NK-92 treated with Interleukin-12 subunit alpha and Interleukin-12 subunit beta, amount 100 ng/mL, for 24 hours (cell line): Measurements from ENCODE around the gene GLS.

Source experiments
- DNase-seq: peaks from one replicate; lab custom pipeline; 2025; lab: John Stamatoyannopoulos, UW

Gene GLS

DNA sequence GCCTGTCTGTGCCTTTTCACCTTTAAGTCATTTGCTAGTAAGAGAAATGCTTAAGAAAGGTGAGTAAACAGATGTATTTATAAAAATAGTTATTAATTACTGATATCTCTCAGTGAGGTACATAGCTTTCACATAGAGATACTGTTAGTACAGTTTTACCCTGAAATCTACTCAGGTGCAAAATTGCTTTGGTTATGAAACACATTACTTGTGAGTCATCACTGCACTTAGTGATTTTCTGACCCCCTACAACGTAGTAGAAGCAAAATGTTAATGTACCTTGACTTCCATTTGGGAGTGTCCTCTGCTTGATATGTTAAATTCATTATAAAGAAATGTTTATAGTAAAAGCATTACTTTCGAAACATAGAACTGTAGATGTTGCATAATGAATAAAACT lies 6.5 kb downstream of the GLS start:
- no peak for DNase-seq

DNA sequence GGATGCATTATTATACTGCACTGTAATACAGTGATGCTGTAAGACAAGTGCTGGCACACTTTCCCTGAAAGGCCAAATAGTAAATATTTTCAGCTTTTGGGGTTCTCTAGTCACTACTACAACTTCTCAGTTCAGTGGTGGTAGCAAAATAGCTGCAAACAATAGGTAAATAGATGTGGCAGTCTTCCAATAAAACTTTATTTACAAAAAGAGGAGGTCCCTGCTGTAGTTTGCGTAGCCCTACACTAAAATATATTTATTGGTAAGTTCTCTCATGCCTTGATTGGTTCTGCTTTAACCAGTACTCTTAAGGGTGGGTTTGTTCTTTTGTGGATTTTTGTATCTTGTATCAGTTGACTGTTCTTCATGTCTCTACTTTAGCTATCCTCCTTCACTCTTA lies 7.8 kb downstream of the GLS start:
- DNase-seq: no peak

DNA sequence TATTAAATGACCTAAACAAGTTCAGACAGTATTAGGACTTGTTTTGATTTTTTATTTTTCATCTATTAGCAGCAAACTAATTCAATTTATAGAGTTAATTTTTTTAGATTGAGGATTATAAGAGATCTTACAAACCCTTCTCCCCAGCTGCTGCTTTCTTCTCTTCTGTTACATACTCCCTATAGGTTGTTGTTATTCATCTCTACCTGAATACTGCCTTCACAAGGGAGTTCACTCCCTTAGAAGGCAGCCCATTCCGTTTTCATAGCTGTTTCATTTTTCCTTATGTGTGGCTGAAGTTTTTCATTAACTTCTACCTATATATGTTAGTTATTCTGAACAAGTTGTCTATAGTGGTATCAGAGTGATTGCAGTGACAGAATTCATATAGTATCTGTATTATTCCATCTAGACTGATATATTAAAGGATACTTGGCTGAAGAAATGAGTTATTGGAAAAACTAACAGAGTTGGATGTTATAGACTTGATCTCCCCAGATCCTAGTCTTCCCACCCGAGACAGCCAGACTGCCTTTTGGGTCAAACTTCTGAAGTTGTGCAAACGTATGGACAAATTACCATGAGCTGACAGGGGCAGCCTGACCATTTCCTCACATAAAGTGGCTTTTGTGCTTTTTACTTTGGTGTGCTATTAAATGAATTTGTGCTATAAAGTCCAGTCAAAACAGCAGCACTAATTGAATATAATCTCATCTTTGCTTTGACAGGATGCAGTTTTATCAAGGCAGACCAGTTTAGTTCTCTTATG lies 8.7 kb downstream of the GLS start:
- DNase-seq: no peak

DNA sequence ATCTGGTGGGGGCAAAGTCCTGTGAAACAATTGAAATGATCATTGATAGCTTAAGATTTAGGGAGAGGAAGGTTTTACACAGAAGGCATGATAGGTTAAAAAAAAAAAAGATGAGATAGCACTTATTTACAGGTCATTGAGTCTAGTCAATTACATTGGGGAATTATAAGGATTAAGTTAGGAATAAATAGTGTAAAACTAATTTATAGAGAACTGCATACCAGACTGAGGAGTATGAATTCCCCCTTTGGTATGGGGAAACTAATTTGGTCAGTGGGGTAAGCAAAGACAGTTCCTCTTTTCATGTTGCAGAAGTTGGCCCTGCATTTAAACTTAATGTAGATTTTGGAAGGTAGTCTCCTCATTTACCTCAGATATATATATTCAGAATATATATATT lies 10.8 kb downstream of the GLS start:
- DNase-seq: no peak

DNA sequence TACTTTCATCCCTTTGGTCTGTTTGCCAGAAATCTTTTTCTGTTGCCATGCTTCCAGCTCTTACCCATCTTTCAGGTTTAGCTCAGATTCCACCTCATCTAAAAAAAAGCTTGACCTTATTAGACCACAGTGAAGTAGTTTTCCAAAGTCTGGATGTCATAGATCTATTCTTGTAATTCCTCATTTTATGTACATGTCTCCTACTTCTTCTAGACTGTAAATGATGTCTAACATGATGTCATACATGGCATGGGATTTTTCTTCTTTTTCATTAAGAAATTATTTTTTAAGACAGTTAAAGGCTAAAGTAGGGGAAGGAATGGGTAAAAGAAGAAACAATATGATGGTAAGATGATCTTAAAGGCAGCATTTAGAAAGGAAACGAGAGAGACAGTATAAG lies 11.3 kb downstream of the GLS start:
- DNase-seq: no peak

DNA sequence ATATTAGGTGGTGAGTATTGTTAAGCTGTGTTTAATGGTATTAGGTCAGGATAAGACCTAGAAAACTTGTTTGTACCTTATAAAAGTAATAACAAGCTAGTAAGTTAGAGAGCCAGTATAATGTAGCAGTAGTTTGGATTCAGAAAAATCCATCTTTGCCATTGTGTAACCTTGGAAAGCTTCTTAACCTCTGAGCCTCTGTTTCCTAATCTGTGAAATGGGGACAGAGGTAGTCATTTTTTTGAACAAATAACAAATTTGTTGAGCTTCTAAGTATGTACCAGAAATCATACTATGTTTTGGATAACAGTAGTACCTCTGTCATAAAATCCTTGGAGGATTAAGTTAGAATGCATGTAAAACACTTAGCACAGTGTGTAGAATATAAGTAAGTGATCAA lies 12.5 kb downstream of the GLS start:
- DNase-seq: no peak

DNA sequence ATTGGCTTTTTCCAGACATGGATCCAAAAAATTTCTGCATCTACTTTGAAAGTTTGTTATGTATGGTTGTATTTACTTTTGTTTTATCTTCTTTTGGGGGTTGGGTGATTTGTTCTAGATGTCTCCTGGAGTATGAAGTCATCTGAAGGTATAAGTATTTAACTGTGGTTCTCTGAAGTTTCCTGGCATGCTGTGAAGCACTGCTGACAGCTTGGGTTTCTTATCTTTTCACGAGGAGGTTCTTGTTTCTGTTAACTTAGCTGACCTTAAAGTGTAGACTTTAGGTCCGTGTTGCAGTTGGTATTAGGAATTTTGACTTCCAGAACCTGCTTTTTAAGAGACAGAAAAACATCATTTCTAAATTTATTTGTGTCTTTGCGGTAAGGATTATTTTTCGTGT lies 15.9 kb downstream of the GLS start:
- DNase-seq: no peak

DNA sequence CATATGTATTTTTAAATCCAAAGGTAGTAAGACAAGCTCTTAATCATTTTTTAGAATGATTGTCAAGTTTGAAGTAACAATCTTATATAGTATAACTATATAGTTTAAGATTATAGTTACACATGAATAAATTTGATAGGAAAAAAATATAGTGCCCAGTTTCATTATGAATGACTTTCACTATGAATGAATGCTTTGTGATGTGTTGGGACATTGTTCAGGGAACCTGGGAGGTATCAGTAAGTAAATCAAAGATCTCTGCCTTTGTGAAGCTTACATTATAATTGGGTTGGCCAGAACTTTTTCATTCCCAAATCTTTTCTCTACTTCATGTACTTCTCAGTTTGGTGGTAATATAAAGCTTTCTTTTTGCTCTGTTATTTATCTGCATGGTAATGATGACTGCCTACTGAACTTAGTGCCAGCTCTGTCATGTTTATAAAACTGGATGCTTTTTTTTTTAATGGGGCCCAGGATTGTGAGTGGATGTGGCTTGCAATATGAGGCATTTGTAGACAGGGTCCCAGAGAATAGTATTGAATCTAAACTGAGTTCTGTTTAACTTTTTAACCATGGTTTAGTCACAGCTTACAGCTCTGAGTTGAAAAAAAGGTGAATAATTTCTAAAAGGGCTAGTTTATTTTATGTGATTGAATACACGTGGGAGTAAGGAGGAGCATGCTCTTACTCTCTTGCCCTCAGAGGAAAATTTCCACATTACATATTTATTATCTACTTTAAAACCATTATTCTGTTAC lies 23.3 kb downstream of the GLS start:
- DNase-seq: no peak

DNA sequence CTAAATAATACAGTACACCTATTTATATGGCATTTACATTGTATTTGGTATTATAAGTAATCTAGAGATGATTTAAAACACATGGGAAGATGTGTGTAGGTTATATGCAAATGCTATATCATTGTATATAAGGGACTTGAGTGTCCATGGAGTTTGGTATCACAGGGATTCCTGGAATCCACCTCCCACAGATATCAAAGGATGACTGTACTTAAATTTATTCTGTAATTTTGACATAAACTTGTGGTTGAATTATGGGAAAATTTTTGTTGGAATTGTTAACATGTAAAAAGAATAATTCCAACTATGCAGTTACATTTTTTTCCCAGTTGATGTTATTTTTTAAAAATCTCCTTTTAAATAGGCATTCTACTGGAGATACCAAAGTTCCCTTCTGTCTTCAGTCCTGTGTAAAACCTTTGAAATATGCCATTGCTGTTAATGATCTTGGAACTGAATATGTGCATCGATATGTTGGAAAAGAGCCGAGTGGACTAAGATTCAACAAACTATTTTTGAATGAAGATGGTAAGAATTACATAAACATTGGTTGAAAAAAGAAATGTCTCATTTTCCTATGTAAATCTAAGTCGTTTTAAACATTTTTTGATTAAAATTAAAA lies 24.1 kb downstream of the GLS start:
- DNase-seq: no peak

DNA sequence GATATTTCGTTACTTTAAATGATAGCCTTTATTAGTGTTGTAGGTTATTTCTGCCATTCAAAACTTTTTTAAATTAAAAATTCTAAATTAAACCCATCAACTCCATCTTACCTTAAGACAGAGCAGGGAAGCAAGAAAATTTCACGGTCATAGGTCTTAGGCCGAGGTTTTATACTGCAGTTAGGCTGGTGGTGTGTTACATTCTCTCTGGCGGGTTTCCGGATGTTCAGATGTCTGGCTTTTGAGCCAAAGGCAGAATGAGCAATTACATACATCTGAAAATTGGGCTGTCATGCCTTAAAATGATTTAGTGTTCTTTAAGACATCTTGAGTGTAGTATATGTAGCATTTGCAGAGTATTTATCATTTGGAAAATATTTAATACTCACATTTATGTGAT lies 27.9 kb downstream of the GLS start:
- DNase-seq: no peak

DNA sequence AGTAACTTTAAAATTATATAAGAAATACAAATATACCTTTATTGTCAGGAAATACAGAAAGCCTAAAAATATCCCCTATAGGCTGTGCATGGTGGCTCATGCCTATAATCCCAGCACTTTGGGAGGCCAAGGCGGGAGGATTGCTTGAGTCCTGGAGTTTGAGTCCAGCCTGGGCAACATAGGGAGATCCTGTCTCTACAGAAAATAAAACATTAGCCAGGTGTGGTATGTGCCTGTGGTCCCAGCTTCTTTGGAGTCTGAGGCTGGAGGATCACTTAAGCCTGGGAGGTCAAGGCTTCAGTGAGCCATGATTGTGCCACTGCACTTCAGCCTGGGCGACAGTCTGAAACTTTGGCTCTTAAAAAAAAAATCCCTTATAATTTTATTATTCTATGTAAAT lies 29.1 kb downstream of the GLS start:
- DNase-seq: no peak

DNA sequence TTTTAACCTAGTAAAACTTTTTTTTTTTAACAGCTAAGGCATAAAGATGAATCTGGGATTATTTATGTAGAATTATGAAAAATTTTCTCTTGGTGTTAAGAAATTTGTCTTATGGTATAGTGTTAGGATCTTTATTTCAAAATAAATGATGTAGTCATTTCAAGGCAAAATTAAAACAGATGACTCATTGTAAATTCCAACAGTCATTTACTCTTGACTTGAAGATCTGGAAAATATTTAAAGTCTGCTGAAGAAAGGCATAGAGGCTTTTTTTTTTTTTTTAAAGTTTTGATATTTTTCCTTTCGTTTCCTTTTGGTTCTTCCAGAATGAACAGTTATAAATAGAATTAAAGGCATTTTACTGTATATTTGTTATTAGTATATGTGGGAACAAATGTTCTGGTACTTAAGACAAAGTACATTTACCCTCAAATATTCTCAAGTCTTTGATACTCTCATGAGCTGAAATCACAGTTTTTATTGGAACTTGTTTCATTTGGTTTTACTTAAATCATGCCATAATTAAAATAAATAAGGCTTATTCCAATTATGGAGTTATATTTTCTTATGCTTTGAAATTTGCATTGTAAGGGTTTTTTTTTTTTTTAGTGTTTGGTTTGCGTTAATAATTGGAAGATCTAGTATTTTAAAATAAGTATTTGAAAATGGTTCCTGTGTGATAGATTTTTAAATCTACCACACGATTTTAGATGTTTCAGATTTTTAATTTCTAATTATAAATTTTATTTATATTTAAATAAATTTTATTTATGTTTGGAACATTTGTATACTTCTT lies 29.9 kb downstream of the GLS start:
- no peak for DNase-seq

DNA sequence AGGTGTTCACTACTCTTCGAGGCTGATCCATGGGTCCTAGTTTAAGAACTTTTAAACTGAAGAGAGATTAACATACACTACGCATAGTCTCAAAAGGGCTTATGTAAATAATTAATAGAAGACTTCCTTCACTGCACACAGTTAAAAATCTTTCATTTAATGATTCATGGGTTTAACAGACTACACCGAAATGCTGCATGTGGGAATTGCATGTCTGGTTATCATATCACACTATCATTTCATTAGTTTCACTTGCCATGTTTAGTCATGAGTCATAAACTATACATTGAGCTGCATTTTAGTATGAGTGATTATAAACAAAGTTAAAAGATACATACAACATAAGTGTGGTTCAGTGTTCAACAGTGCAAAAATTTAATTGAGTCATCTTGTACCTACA lies 31.2 kb downstream of the GLS start:
- DNase-seq: no peak

DNA sequence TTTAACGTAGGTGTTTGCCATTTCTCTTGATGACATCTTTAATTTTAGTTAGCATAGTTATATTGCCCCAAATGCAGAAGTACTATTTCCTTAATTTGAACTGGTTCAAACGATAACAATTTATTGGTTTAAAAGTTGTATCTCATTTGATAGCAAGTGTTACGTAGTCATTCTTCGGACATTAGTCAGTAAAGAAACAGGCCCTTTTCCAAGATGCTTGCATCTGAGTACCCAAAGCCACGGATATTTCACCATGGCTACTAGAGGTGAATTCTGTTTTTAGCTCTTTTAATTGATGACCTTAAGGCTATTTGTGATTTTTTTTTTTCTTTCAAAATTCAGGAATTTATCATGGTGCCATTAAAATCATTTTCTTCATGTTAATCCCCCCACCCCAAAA lies 32.1 kb downstream of the GLS start:
- DNase-seq: no peak

DNA sequence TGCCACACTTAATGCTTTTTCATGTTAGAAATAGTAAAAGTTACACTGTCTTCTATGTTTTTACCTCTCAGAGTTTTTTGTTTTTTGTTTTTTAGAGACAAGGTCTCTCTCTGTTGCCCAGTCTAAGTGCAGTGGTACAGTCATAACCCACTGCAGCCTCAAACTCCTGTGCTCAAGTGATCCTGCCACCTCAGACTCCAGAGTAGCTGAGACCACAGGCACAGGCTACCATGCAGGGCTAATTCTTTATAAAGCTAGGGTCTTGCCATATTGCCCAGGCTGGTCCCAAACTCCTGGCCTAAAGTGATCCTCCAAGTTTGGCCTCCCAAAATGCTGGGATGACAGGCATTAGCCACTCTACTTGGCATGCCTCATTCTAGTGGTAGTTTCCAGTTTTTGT lies 33.1 kb downstream of the GLS start:
- DNase-seq: no peak

DNA sequence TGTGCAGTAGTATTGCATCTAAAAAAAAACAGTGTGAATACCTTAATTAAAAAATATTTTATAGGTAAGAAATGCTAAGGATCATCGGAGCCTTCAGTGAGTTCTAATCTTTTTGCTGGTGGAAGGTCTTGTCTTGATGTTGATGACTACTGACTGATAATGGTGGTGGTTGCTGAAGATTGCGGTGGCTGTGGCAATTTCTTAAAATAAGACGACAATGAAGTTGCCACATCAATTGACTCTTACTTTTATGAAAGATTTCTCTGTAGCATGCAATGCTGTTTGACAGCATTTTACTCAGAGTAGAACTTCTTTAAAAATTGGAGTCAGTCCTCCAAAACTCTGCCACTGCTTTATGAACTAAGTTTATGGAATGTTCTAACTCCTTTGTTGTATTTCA lies 36.2 kb downstream of the GLS start:
- no peak for DNase-seq

DNA sequence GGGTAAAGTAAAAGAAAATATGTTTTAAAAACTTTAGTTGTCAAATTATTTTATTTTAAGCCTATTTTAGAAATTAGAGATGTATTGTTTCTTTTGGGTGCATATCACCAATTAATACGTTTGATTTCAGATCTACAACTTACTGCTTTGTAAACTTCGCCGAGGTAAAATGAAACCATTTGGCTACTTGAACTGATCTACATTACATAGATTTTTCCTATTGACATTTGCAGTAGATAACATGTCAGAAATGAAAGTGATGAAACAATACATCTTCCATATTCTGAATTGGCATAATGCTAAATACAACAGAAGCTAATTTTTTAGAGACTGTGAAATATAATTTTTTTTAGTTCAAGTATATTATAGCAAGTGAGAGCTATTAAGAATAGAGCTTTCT lies 39.5 kb downstream of the GLS start:
- no peak for DNase-seq

DNA sequence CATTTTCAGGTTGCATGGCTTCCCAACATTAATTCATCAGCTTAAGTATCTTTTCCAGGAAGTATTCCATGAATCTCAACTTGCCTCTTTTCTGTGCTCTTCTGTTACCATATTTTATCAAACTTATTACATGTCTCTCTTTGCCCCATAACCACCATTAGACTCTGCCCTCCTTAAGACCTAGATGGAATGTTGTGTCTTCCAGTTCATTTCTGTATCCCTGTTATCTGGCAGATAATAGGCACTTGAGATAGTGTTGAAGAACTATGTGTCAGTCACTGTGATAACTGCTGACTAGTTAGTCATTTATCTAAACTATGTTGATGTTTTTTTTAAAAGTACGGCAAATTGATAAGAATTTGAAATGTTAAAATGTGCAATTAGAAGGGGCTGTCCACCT lies 41.8 kb downstream of the GLS start:
- DNase-seq: no peak

DNA sequence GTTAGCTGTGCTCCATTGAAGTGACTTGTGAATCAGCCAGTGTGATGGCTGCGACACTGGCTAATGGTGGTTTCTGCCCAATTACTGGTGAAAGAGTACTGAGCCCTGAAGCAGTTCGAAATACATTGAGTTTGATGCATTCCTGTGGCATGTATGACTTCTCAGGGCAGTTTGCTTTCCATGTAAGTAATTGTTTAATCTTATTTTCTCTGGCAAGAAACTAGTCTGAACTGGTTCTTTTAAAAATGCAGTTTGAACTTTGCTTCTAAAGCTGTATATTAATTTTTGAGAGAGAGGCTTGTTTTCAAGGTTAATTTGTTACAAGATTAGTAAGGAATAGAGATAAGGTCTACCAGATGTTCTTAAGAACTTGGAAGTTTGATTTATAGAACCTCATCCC lies 46.7 kb downstream of the GLS start:
- DNase-seq: no peak

DNA sequence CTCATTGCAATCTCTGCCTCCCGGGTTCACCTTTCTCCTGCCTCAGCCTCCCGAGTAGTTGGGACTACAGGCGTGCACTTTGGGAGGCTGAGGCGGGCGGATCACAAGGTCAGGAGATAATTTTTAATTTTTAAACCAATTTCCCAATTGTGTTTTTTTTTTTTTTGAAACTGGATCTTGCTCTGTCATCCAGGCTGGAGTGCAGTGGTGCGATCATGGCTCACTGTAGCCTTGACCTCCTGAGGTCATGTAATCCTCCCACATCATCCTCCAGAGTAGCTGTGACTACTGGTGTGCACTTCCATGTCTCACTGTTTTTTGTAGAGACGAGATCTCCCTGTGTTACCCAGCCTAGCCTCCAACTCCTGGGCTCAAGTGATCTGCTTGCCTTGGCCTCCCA lies 49.3 kb downstream of the GLS start:
- no peak for DNase-seq

DNA sequence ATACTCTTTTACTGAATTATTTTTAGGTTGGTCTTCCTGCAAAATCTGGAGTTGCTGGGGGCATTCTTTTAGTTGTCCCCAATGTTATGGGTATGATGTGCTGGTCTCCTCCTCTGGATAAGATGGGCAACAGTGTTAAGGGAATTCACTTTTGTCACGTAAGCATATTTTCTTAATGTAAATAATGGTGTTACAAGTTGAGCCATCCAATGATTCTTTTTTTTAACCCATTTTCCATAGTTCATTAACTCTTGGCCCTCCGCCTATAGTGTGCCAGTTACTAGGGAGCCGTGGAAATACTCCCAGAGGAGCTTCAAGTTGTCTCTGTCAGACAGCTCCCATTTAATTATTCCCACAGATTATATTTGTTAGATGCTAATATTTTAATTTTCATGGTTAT lies 49.8 kb downstream of the GLS start:
- DNase-seq: no peak

DNA sequence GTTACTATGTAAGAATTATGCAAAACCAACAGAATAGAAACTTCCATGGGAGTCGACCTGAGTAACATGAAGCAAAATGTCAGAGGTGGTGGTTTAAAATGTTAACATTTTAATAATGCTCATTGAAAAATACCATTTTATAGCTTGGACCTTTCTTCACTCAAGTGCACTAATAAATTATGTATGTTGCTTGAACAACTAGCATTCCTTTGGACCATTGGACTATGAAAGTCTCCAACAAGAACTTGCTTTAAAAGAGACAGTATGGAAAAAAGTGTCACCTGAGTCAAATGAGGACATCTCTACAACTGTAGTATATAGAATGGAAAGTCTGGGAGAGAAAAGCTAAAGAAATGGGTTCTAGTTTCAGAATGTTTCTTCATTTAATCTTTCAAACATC lies 51.9 kb downstream of the GLS start:
- no peak for DNase-seq

DNA sequence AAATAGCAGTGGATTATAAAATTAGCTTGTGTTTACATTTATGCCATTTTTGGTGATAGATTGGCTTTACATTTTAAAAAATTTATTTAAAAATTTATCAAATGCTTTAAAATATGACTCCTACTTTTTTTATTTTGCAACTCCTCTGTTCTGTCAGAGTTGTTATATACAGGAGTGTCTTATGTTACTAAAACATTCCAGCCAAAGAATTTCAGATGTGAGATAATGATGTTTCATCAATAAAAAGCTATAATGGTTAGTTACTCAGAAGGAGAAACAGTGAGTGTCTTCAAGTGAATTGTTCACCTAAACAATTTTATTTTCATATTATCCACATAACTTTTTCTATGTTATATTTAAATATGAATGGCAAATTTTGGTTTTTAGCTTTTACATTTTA lies 52.7 kb downstream of the GLS start:
- no peak for DNase-seq
